Measurements from ENCODE around the gene CUEDC1. TPM values are rescaled to one million over a fixed set of nuclear protein-coding genes. Genes with fewer than 3 reads are reported as not detected.

The CUEDC1 gene
- total and polyA plus RNA-seq, 2 of the 13 experiments (the other 11 are each of a cell fraction or from before 2014, with no cell fraction given): 7.4 to 12.9 TPM

DNA sequence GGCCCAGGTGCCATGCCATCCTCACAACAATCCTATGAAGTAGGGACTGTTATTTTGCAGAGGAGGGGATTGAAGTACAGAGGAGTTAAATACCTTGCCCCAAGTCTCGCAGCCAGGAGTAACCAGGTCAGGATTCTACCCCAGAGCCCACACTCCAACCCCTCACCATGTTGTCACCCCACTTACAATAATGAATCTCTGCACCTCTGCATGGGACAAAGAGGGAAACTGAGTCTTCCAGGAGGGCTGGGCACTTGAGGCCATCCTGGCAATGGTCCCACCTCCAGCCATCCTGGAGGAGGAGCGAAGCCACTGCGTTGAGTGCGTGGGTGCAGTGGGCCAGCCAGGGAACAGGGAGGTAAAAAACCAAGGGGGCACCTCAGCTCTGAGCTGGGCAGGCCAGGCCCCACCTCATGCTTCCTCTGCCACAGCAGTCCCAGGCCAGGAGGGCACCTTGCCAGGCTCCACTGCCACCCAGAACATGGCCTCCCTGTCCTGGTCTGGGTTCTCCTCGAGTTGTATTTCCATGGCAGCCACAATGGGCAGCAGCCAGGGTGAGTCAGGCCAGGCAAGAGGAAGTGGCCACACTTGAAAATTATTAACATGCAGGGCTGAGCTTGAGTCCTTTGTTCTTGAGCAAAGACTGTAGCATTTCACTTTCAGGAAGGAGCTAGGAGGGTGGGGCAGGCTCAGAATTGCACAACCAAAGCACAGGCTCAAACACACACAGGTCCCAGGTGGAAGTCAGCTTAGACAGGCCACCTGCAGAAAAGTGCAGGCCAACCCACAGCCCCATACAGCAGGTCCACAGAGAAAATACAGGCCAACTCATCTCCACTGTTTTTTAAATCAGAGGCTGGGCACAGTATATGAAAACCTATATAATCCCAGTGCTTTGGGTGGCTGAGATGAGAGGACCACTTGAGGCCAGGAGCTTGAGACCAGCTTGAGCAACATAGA is 52.1 kb downstream of the CUEDC1 start (continued):
- TF ChIP-seq ZSCAN25 (CRISPR knock-in tag; IDR thresholded peaks at IDR 0.05) (peak; percentile 84), ZNF550 (CRISPR knock-in tag; IDR thresholded peaks at IDR 0.05; ENCODE audit: borderline replicate concordance) (no peak), CAMTA2 (CRISPR knock-in tag; IDR thresholded peaks at IDR 0.05; ENCODE audit: borderline replicate concordance) (no peak), ZNF3 (CRISPR knock-in tag; IDR thresholded peaks at IDR 0.05) (0 out of 2 replicates have a peak, but pooled peaks have one; percentile 39), DR1 (CRISPR knock-in tag; IDR thresholded peaks at IDR 0.05) (no peak), ZNF317 (CRISPR knock-in tag; IDR thresholded peaks at IDR 0.05) (0 out of 2 replicates have a peak, but pooled peaks have one; percentile 25), KDM2A (CRISPR knock-in tag; IDR thresholded peaks at IDR 0.05; ENCODE audit: borderline replicate concordance, low read depth) (peak; percentile 69), ZNF207 (IDR thresholded peaks at IDR 0.05; ENCODE audit: borderline replicate concordance) (no peak), THYN1 (CRISPR knock-in tag; IDR thresholded peaks at IDR 0.05; ENCODE audit: borderline replicate concordance, low read depth) (no peak), THAP11 (CRISPR knock-in tag; IDR thresholded peaks at IDR 0.05) (peak; percentile 81), HNRNPUL1 (IDR thresholded peaks at IDR 0.05; ENCODE audit: low read depth, low read length) (no peak), ZNF644 (CRISPR knock-in tag; IDR thresholded peaks at IDR 0.05; ENCODE audit: low read depth) (peak; percentile 97), NR1H2 (CRISPR knock-in tag; IDR thresholded peaks at IDR 0.05; ENCODE audit: borderline replicate concordance, low read depth) (no peak), NR2F1 (CRISPR knock-in tag; IDR thresholded peaks at IDR 0.05) (no peak), PRPF4 (IDR thresholded peaks at IDR 0.05; ENCODE audit: low read depth, low read length, poor library complexity, severe bottlenecking) (no peak), SRSF1 (optimal IDR thresholded peaks at IDR 0.05; ENCODE audit: low read depth, low read length) (no peak), MAFF (IDR thresholded peaks at IDR 0.05; ENCODE audit: low read depth, low read length) (no peak), ZNF772 (CRISPR knock-in tag; IDR thresholded peaks at IDR 0.05) (0 out of 2 replicates have a peak, but pooled peaks have one; percentile 62), ZNF629 (CRISPR knock-in tag; conservative IDR thresholded peaks at IDR 0.05) (no peak), ATRX (CRISPR knock-in tag; IDR thresholded peaks at IDR 0.05; ENCODE audit: borderline replicate concordance) (no peak), ZNF557 (CRISPR knock-in tag; IDR thresholded peaks at IDR 0.05) (no peak), SCMH1 (CRISPR knock-in tag; IDR thresholded peaks at IDR 0.05; ENCODE audit: borderline replicate concordance) (no peak), ZBTB38 (CRISPR knock-in tag; IDR thresholded peaks at IDR 0.05) (no peak; the same call in none of the 2 replicates)
- TF ChIP-seq, protein P1, sequence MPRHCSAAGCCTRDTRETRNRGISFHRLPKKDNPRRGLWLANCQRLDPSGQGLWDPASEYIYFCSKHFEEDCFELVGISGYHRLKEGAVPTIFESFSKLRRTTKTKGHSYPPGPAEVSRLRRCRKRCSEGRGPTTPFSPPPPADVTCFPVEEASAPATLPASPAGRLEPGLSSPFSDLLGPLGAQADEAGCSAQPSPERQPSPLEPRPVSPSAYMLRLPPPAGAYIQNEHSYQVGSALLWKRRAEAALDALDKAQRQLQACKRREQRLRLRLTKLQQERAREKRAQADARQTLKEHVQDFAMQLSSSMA (CRISPR knock-in tag; IDR thresholded peaks at IDR 0.05): peak; percentile 87; the same call in 1 of the 2 replicates
- TF ChIP-seq, protein P2, sequence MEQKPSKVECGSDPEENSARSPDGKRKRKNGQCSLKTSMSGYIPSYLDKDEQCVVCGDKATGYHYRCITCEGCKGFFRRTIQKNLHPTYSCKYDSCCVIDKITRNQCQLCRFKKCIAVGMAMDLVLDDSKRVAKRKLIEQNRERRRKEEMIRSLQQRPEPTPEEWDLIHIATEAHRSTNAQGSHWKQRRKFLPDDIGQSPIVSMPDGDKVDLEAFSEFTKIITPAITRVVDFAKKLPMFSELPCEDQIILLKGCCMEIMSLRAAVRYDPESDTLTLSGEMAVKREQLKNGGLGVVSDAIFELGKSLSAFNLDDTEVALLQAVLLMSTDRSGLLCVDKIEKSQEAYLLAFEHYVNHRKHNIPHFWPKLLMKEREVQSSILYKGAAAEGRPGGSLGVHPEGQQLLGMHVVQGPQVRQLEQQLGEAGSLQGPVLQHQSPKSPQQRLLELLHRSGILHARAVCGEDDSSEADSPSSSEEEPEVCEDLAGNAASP (CRISPR knock-in tag; IDR thresholded peaks at IDR 0.05; ENCODE audit: borderline replicate concordance): peak; percentile 89
- TF ChIP-seq, protein P3, sequence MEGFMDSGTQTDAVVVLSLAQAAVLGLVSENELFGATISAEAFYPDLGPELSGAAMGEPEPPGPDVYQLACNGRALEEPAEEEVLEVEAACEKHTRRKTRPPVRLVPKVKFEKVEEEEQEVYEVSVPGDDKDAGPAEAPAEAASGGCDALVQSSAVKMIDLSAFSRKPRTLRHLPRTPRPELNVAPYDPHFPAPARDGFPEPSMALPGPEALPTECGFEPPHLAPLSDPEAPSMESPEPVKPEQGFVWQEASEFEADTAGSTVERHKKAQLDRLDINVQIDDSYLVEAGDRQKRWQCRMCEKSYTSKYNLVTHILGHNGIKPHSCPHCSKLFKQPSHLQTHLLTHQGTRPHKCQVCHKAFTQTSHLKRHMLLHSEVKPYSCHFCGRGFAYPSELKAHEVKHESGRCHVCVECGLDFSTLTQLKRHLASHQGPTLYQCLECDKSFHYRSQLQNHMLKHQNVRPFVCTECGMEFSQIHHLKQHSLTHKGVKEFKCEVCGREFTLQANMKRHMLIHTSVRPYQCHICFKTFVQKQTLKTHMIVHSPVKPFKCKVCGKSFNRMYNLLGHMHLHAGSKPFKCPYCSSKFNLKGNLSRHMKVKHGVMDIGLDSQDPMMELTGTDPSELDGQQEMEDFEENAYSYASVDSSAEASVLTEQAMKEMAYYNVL (CRISPR knock-in tag; IDR thresholded peaks at IDR 0.05; ENCODE audit: borderline replicate concordance): peak; percentile 84; the same call in 1 of the 2 replicates

Measured in HepG2 (cell line).